ENCODE results near the gene VAV2.

GRCh38 chr9:134026981-134027380 lies 34.9 kb upstream of the VAV2 start:
- TF ChIP-seq SIN3A (IDR thresholded peaks at IDR 0.05; ENCODE audit: borderline replicate concordance in 2 of 2, control insufficient read depth in 1 of 2, low read depth in 2 of 2, low read length in 2 of 2): no peak
- no peak for TF ChIP-seq FOXP1 (CRISPR knock-in tag; IDR thresholded peaks at IDR 0.05)
- TF ChIP-seq FOXA1 (IDR thresholded peaks at IDR 0.05; ENCODE audit: borderline replicate concordance): no peak
- TF ChIP-seq CHCHD3 (CRISPR knock-in tag; IDR thresholded peaks at IDR 0.05): no peak
- no peak for TF ChIP-seq BCLAF1 (IDR thresholded peaks at IDR 0.05; ENCODE audit: borderline replicate concordance in 1 of 2, control insufficient read depth in 1 of 2, low read depth in 2 of 2, low read length in 1 of 2)
- no peak for TF ChIP-seq SP2 (IDR thresholded peaks at IDR 0.05; ENCODE audit: extremely low read depth, low read depth, low read length, poor library complexity, severe bottlenecking)
- TF ChIP-seq SMARCC2 (IDR thresholded peaks at IDR 0.05; ENCODE audit: low read depth): no peak
- no peak for TF ChIP-seq EP300 (IDR thresholded peaks at IDR 0.05; ENCODE audit: low read length)
- TF ChIP-seq JUNB (CRISPR knock-in tag; conservative IDR thresholded peaks at IDR 0.05): no peak
- no peak for TF ChIP-seq PHF21A (IDR thresholded peaks at IDR 0.05; ENCODE audit: borderline replicate concordance, low read depth)
- no peak for TF ChIP-seq KLF16 (IDR thresholded peaks at IDR 0.05)

Measured in K562 (cell line).